Epithelial cell of prostate (primary cell): ENCODE measurements around the gene PNMA1.
"Not testable (repeated sequence)": the region's sequence is repeated elsewhere in the genome, so short reads cannot be mapped to it uniquely, and the experiment has no call there.

Experiments
- DNase-seq: peaks from one replicate; pipeline ENCODE4 v3.0.0-alpha.2; 2011; ENCODE audit warnings: low read depth, low spot score
- H3K27ac ChIP-seq: fragments of 450-650 bp; 2 replicates; pipeline ENCODE4 v1.5.1; 2017; ENCODE audit warnings: mild to moderate bottlenecking

The PNMA1 gene

DNA sequence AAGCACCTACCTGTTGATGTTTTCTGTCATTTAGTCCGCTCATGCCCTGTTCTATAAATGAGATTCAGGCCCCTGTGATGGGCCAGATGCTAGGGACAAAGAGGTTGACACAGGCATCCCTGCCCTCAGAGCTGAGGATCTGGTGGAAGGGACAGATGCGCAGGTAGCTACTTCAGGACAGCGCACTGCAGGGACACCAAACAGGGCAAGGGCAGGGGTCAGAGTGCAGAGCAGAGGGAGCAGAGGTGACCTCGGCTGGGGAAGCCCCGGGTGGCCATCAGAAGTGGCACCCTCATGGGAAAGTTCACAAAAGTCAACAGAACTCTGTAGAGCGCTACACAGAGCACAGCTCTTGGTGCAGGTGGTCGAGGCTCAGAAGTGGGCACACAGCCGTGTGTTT lies 5.6 kb upstream of the PNMA1 start:
- no peak for DNase-seq
- H3K27ac ChIP-seq = no peak overlapping the region

DNA sequence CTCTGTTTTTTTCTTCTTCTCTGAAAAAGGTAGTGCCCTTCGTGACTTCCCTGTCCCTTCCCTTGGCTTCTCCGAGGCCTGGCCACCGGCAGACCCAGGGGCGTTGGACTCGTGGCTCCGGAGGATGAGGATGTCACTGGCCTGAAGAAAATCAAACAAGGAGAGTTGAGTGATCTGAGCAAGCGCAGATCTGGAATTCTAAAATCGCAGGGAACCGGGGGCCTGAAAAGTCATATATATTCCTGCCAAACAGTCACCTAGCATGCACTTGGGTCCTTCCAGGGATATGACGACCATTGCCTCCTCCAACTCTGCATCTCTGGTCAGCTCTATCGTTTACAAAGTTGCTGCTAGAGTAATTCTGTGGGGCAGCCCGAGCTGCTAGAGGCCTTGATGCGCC lies 5.2 kb upstream of the PNMA1 start:
- no peak for DNase-seq
- H3K27ac ChIP-seq = no peak overlapping the region

- H3K27ac ChIP-seq = no peak overlapping the region
Measured at GRCh38 chr14:73718418-73719251, 4.5 kb upstream of the PNMA1 start.

DNA sequence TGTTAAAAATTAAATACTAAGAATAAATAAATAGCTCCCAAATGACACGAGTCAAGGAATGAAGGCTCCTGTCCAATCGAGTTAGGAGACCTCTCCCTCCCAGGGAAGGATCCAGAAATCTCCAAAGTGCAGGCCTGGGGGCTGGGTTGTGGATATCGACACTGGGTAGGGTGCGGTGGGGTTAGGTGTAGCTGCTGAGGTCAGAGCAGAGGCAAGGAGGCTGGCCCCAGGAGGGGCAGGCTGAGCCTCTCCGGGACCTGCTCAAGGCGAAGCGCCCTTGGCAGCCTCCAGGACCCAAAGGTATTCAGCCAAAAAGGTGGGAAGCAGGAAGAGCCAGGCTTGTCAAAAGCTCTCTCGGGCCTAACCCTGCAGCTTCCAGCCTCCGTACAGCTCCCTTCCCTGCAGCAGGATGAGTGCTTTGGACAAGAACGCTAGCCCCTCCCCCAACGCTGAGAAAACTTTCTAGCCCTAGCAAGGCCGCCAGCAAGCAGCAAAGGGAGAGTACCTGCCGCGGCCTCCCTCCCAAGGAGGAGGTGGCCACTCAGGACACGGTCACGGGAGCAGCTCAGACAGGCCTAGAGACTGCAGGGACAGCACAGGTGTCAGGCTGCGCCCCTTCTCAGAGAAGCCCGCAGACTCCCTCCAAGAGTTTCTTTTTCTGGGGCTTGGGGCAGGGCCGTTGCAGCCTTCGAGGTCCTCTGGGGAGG lies 3.7 kb upstream of the PNMA1 start:
- no peak for DNase-seq
- H3K27ac ChIP-seq = no peak overlapping the region

More at GRCh38 chr14:73718418-73719251, 4.5 kb upstream of the PNMA1 start:
- no peak for DNase-seq

- no peak for DNase-seq
Measured at GRCh38 chr14:73717266-73717665, 3.1 kb upstream of the PNMA1 start.

DNA sequence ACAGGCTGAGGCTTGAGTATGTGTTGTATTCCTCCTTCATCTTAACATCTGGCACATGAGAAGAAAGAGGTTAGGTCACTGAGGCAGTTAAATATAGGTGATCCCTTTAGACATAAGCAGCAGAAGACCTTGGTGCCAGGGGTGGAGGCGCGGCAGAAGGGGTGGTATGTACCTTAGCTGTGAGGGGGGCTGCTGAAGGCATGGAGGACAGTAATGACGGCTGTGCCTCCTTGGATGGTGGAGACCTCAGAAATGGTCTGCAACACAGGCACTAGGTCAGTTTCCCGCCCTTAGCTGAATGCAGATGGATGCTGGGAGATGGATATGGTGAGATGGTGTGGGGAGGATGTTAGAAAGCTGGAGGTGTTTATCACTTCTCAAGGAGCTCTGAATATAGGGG lies 1.5 kb upstream of the PNMA1 start:
- DNase-seq = no peak
- H3K27ac ChIP-seq = no peak overlapping the region

More at GRCh38 chr14:73717266-73717665, 3.1 kb upstream of the PNMA1 start:
- H3K27ac ChIP-seq = no peak overlapping the region

GRCh38 chr14:73714656-73715081 lies 485 bp upstream of the PNMA1 start:
- H3K27ac ChIP-seq = peak overlapping the region; percentile 77
- DNase-seq = no peak

DNA sequence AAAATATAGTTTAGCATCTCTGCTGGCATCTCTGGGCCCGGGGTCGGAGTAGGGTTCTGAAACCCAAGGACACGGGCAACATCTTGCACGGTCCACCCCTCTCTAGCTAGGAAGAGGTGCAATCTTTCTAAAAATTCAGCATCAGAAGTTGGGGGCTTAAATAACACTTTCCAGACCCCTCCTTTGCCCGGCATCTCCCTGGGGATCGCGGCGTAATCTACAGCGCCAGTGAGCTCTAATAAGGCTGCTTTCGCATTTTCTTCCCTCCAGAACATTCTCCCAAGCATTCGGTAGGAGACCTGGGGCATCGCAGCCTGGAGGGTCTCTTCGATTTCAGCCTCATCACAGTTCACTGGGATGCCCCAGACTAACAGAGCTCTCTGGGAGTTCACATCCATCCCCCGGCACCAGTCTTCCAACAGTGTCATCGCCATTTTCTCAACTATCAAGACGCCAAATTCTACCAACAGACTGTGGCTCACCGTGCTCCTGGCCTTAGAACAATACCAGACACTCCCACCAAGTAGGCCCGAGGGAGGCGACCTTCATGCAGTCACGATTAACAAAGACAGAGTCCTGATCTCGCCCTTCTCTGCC lies 880 bp downstream of the PNMA1 start:
- peak overlapping the region; percentile 77 for H3K27ac ChIP-seq
- DNase-seq = no peak

GRCh38 chr14:73712540-73713180 lies 1.5 kb downstream of the PNMA1 start:
- DNase-seq = no peak
- no peak overlapping the region for H3K27ac ChIP-seq

DNA sequence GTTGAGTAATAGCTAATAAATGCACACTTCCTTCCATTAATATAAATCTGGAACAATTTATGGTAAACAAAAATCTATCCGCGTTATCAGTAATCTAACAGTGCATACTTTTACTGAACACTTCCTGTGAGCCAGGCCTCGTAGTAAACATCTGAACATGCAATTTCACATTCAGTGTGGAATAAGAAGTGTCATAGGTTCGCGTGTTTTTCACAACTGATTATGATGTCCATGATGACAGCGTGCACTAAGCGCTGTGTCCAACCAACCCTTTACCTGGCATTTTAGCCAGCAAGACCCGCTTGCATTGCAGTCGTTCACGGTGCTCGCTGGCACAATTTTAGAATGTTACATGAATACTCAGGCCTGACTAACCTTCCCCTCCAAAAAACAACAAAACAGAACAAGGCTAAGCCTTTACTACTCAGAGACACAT lies 2.1 kb downstream of the PNMA1 start:
- DNase-seq = no peak

DNA sequence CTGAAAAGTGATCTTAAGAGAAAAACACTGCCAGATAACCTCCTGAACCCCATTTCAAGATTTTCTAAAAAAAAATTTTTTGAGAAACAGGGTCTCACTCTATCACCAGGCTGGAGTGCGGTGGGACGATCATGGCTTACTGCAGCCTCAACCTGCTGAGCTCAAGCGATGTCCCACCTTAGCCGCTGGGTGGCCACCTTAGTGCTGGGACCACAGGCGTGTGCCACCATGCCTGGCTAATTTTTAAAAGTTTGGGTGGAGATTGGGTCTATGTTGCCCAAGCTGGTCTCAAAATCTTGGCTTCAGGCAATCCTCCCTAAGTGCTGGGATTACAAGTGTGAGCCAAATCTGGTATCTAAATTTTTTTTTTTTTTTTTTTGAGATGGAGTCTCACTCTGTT lies 3.4 kb downstream of the PNMA1 start:
- H3K27ac ChIP-seq = no peak overlapping the region
- no peak for DNase-seq

More for the DNA sequence above, 2.1 kb downstream of the PNMA1 start:
- H3K27ac ChIP-seq = no peak overlapping the region

GRCh38 chr14:73709904-73710469 lies 4.2 kb downstream of the PNMA1 start:
- H3K27ac ChIP-seq = no peak overlapping the region
- no peak for DNase-seq

GRCh38 chr14:73708076-73708475 lies 6.1 kb downstream of the PNMA1 start:
- H3K27ac ChIP-seq, DNase-seq: not testable (repeated sequence)

DNA sequence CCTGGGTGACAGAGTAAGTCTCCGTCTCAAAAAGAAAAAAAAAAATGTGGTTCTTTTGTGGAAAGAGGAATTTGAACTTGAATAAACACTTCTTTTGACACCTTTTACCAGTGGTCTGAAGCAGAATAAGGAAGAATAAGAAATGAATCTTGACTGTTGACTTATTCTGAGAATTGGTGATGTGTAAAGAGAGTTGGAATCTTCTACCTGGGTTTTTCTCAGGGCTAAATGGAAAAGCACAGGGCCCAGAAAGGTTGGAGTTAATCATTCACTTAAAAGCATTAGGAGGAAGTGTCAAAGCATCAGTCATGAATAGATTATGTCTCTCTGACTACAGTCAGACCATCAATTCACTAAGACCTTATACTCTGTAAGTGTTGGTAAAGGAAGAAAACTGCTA lies 13.9 kb downstream of the PNMA1 start:
- H3K27ac ChIP-seq = no peak overlapping the region
- DNase-seq = no peak

- H3K27ac ChIP-seq = peak overlapping the region; percentile 62
- peak; percentile 65 for DNase-seq
Measured at GRCh38 chr14:73696466-73697400, 17.5 kb downstream of the PNMA1 start.

- no peak for DNase-seq
Measured at GRCh38 chr14:73695997-73696396, 18.2 kb downstream of the PNMA1 start.

GRCh38 chr14:73695082-73695481 lies 19.1 kb downstream of the PNMA1 start:
- no peak for DNase-seq
- no peak overlapping the region for H3K27ac ChIP-seq

More at GRCh38 chr14:73695997-73696396, 18.2 kb downstream of the PNMA1 start:
- peak overlapping the region; percentile 62 for H3K27ac ChIP-seq

- H3K27ac ChIP-seq = no peak overlapping the region
- DNase-seq = no peak
Measured at GRCh38 chr14:73694083-73694482, 20.1 kb downstream of the PNMA1 start.

GRCh38 chr14:73686901-73687300 lies 27.3 kb downstream of the PNMA1 start:
- no peak overlapping the region for H3K27ac ChIP-seq
- no peak for DNase-seq
